PFSK-1 (cell line): ENCODE results near the gene SORBS1.

Experiments used
- POLR2AphosphoS5 ChIP-seq: IDR thresholded peaks from 2 replicates; pipeline ENCODE4 v1.6.1; 2012; ENCODE audit warnings: low read depth, mild to moderate bottlenecking, control low read depth, low read length, moderate library complexity
- SIN3A ChIP-seq: IDR thresholded peaks from 2 replicates; pipeline ENCODE4 v1.6.1; 2012; ENCODE audit warnings: mild to moderate bottlenecking, low read length, moderate library complexity, borderline replicate concordance; ENCODE audit not compliant: insufficient read depth

DNA sequence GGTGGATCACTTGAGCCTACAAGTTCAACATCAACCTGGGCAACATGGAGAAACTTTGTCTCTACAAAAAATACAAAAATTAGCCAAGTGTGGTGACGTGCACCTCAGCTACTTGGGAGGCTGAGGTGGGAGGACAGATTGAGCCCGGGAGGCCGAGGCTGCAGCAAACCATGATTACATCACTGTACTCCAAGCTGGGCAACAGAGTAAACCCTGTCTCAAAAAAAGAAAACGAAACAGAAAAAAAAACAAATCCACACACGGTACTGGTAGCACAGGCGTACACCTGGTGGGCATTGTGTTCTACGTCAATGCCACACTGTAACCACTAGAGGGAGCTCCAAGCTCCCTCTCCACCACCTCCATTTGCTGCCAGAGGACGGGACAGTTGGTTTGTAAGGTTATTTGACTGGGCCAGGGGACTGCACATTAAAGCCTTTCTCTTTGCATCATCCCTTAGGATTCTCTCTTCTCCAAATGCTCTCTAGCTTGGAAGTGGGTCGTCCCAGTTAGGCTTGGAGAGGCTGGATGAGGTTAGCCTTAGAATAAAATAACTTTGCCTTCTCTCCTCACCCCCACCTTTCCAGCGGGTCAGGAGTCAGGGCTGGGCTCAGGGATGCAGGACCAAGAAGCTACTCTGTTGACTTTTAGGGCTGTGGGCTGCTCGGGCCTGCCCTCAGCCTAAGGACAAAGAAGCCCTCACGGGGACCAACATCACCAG is 130.8 kb downstream of the SORBS1 start:
- no peak for TF ChIP-seq POLR2AphosphoS5
- no peak for TF ChIP-seq SIN3A
